Stimulated activated CD8-positive, alpha-beta memory T cell treated with anti-CD3 and anti-CD28 coated beads, Interleukin-12 subunit alpha, Interleukin-12 subunit beta, amount 100 ng/mL, for 24 hours (primary cell): ENCODE data around the gene ATXN1L.
"Not testable (repeated sequence)": the region's sequence is repeated elsewhere in the genome, so short reads cannot be mapped to it uniquely, and the experiment has no call there.

Experiments used
- DNase-seq: peaks from one replicate; pipeline ENCODE4 v3.0.0-alpha.2; 2020; ENCODE audit errors: extremely low read depth

Gene ATXN1L

DNA sequence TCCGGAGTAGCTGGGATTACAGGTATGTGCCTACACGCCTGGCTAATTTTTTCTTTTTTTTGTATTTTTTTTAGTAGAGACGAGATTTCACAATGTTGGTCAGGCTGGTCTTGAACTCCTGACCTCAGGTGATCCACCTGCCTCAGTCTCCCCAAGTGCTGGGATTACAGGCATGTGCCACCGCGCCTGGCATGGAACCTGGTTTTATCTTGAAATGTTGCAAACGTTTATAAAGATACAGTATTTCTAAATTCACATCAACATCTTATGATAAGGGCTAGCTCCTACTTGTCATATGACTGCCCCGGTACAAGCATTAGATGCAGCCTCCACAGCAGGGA, 48.1 kb downstream of the ATXN1L start:
- DNase-seq = no peak

DNA sequence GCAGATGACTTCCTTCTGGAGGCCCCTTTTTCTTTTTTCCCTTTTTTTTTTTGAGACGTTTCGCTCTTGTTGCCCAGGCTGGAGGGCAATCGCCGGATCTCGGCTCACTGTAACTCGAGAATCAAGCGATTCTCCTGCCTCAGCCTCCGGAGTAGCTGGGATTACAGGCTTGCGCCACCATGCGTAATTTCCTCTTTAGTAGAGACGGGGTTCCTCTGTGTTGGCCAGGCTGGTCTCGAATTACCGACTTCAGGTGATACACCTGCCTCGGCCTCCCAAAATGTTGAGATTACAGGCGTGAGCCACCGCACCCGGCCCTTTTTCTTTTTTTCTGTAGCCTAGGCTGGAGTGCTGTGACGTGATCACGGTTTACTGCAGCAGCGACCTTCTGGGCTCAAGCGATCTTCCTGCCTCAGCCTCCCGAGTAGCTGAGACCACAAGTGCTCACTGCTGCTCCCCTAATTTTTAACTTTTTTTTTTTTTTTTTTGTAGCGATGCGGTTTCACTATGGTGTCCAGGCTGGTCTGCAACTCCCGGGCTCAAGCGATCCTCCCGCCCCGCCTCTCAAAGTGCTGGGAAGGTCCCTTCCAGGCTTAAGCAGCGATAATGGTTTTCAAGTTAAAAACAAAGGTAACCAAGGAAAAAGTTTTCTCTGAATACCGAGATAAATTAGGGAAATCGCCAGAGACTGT, 48.6 kb downstream of the ATXN1L start:
- DNase-seq = no peak

DNA sequence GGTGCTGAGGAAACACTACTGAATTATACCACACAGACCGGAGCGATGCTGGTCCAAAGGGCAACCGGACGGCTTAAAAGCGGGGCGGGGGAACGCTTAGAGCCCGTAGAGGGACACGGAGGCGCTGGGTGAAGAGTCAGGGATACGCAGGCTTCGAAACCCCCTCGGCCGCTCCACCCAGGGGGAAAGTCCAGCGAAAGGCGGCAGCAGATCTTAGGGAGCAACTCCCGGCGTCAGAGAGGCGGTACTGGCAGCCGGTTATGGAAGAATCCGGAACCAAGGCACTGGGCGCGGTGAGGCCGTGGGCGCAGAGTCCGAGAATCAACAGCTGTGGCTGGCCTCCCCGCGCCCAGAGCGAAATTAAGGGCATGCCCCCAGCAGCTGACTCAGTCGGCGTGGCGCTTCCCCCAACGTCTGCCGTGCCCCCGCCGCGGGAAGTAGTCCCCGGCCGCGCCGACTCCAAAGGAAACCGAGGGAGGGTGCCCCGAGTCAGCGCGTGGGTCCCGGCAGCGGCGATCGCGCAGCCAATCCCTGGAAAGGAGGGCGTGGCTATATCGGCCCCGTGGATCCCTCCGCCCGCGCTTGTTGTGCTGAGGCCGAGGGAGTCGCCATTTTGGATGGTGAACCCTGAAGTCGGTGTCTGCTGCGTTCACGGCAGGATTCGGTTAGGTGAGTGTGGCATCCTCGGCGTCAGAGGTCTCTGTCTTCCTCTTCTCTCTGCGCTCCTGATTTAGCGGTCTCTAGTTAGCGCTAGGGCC, 49.3 kb downstream of the ATXN1L start, which contains the start of gene IST1:
TSS of gene IST1 (plus strand) at position 611 of the 758 bp plus-strand sequence. CDS start 20,110 bp downstream, outside the sequence.
- DNase-seq = peak; percentile 90

DNA sequence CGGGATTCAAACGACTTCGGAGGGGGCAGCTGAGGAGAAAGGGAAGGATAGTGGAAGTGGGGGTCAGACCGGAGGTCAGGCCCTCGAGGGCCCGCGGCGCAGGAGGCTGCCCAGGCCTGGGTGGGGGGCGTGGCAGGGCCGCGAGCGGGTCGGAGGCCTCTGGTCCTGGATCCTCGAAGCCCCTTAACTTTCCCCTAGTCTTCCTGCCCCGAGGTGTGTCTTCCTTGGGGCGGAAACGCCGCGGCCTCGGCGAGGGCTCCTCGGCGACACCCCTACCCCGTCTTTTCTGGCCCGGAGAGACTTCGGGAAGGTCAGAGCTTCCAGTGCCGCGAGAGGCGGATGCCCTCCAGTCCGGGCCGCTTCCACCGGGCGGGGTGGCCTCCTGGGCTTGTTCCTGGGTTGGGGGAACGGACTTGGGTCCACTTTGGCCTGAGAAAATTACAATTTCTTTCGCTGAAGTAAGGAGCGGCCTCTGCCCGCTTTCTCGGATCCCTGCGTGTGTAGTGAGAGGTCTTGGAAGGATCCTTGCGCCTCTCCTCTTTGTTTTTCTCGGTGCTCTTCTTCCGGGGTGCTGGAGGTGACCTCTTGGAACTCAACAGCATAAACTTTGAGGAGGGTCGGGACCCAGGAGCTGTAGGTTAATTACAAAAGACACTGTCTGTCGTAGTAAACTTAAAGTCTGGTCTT, 50.0 kb downstream of the ATXN1L start:
- DNase-seq = no peak

DNA sequence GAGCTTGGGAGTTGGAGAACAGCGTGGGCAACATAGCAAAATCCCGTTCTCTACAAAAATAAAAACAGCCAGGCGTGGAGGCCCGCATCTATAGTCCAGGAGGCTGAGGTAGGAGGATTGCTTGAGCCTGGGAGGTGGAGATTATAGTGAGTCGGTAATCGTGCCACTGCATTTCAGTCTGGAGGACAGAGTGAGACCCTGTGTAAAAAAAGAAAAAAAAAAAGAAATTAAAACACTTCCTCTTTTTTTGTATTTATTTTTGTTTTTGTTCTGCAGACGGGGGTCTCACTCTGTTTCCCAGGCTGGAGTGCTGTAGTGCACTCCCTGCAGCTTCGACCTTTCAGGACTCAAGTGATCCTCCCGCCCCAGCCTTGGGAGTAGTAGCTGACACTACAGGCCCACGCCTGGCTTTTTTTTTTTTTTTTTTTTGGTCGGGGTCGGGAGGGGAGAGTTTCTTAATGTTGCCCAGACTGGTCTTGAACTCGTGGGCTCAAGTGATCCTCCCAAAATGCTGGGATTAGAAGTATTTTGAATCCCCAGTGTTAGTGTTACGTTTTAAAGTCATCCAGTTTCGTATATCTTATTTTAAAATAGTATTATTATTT, 51.1 kb downstream of the ATXN1L start:
- no peak for DNase-seq

DNA sequence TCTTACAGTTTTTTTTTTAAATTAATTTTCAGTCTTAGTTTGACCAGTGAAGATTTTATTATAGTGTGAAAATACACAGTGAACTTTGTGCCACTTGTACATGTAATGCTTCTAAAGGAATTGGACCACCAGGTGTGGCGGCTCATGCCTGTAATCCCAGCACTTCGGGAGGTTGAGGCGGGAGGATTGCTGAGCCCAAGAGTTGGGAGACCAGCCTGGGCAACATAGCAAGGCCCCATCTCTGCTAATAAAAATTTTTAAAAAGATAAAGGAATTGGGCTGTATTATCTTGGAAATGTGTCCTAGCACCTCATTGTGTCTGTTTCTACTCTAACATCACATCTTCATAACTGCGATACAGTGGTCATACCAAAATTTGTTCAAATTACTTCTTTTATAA, 53.4 kb downstream of the ATXN1L start:
- no peak for DNase-seq

DNA sequence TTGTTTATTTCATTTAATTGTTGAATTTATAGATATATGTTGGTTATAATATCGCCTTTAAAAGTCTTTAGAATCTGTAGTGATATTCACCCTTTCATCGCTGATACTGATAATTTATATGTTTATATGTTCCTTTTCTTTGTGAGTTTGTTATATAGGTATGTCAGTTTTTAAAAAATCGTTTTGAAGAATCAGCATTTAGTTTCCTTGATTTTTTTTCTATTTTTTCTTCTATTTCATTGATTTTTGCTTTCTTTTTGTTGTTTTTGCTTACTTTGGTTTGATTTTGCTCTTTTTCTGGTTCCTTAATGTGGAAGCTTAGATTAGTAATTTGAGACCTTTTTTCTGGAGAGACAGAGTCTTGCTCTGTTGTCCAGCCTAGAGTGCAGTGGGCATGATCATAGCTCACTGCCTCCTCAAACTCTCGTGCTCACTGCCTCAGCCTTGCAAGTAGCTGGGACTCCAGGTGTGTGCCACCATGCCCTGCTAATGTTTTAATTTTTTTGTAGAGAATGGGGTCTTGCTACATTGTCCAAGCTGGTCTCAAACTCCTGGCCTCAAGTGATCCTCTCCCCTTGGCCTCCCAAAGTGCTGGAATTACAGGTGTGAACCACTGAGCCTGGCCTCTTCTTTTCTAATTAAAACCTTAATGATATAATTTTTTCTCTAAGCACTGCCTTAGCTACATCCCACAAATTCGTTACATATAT, 57.0 kb downstream of the ATXN1L start:
- no peak for DNase-seq

DNA sequence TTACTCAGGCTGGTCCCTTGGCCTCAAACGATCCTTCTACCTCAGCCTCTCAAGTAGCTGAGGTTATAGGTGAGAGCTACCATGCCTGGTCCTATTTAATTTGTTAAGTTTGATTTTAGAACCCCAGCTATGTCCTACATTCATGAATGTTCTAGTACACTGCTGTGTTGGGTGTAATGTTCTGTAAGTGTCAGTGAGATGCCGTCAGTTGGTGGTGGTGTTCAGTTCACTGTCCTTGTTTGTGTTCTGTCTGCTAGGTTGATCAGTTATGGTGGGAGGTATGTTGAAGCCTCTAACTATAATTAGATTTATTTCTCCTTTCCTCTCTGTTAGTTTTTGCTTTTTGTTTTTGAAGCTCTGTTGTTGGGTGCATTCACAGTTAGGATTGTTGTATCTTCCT, 57.8 kb downstream of the ATXN1L start:
- no peak for DNase-seq

DNA sequence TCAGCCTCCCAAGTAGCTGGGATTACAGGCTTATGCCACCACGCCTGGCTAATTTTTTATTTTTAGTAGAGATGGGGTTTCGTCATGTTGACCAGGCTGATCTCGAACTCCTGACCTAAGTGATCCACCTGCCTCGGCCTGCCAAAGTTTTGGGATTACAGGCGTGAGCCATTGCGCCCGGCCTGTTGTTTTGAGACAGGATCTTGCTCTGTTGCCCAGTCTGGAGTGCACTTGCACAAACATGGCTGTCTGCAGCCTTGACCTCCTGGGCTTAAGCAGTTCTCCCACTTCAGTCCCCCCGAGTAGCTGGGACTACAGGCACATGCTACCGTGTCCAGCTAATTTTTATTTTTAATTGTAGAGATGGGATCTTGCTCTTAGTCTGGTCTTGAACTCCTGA, 58.5 kb downstream of the ATXN1L start:
- no peak for DNase-seq

DNA sequence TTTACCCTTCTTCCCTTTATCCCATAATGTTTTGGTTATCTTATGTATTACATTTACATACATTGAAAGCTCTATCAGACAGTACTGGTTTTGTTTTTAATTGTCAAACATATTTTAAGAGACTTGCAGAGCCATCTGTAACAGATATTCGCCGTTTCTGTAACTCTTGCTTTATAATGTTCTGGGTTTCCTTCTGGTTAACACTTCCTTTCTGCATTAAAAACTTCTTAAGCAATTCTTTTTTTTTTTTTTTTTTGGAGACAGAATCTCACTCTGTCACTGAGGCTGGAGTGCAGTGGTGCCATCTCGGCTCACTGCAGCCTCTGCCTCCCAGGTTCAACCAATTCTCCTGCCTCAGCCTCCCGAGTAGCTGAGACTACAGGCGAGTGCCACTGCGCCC, 60.0 kb downstream of the ATXN1L start:
- DNase-seq = not testable (repeated sequence)
